Mammary epithelial cell (primary cell): ENCODE results near the gene TTC28.

Experiments used
- EZH2 ChIP-seq: IDR thresholded peaks from 2 replicates; pipeline ENCODE4 v1.6.1; 2012; ENCODE audit warnings: low read length, inconsistent platforms, borderline replicate concordance
- TF ChIP-seq, protein P1 (sequence below), 2 donors: IDR thresholded peaks in 1 of 2; conservative IDR thresholded peaks in 1 of 2; 2 replicates each; pipeline ENCODE4 v1.5.1; 2011 to 2012; ENCODE audit warnings: inconsistent platforms in 2 of 2, low read length in 2 of 2, mild to moderate bottlenecking in 2 of 2, control low read depth in 1 of 2, low read depth in 1 of 2; ENCODE audit not compliant: insufficient read depth in 1 of 2; ENCODE audit errors: extremely low read depth in 1 of 2

DNA sequence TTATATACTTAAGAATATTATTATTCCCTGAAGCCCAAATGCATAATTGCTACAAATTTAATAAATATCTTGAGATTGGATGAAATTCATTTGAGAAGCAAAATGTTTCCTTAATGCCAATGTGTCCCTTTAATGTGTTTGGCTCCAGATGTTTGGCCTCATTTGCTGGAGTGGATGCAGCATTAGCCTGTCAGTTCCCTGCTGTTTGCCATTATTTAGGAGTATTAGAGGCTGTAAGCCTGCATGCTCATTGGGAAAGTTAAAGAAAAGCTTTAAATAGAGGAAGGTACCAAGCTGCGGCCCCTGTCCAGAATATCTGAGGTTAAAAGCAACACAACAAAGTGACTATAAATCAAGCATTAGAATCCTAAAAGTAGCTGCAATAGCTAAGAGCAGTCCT lies 705.8 kb downstream of the TTC28 start:
- TF ChIP-seq, protein P1, sequence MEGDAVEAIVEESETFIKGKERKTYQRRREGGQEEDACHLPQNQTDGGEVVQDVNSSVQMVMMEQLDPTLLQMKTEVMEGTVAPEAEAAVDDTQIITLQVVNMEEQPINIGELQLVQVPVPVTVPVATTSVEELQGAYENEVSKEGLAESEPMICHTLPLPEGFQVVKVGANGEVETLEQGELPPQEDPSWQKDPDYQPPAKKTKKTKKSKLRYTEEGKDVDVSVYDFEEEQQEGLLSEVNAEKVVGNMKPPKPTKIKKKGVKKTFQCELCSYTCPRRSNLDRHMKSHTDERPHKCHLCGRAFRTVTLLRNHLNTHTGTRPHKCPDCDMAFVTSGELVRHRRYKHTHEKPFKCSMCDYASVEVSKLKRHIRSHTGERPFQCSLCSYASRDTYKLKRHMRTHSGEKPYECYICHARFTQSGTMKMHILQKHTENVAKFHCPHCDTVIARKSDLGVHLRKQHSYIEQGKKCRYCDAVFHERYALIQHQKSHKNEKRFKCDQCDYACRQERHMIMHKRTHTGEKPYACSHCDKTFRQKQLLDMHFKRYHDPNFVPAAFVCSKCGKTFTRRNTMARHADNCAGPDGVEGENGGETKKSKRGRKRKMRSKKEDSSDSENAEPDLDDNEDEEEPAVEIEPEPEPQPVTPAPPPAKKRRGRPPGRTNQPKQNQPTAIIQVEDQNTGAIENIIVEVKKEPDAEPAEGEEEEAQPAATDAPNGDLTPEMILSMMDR (conservative IDR thresholded peaks at IDR 0.05 in 1 of 2, IDR thresholded peaks at IDR 0.05 in 1 of 2; ENCODE audit: extremely low read depth in 1 of 2, insufficient read depth in 1 of 2, low read depth in 1 of 2, low read length in 2 of 2), result no peak
- no peak for TF ChIP-seq EZH2
